AG09319 (cell line): ENCODE data around the gene UBXN4.
"Not testable (repeated sequence)": the region's sequence is repeated elsewhere in the genome, so short reads cannot be mapped to it uniquely, and the experiment has no call there.

Experiments used
- DNase-seq: peaks from one replicate; pipeline ENCODE4 v3.0.0-alpha.2; 2010; ENCODE audit warnings: low read depth; ENCODE audit errors: extremely low read depth
- TF ChIP-seq, protein P1 (sequence below): IDR thresholded peaks from 2 replicates; pipeline ENCODE4 v1.5.1; 2011; ENCODE audit warnings: low read depth, mild to moderate bottlenecking, inconsistent platforms, low read length, moderate library complexity

Gene UBXN4

DNA sequence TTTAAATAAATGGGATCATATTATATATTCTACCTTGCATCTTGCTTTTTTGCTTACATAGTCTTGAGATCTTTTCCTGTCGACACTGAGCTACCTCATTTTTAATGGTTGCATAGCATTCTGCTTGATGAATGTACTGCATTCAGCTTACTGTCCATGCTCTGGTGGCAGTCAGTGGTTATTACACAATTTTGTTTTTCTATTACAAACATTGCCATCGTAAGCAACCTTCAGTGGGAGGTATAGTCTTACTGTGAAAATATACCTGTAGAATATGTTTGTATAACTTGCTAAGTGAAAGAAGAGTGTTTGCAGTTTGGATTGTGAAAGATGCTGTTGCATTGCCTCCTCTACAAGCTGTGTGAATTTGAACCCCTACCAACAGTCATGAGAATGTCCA, 43.4 kb downstream of the UBXN4 start:
- TF ChIP-seq, protein P1, sequence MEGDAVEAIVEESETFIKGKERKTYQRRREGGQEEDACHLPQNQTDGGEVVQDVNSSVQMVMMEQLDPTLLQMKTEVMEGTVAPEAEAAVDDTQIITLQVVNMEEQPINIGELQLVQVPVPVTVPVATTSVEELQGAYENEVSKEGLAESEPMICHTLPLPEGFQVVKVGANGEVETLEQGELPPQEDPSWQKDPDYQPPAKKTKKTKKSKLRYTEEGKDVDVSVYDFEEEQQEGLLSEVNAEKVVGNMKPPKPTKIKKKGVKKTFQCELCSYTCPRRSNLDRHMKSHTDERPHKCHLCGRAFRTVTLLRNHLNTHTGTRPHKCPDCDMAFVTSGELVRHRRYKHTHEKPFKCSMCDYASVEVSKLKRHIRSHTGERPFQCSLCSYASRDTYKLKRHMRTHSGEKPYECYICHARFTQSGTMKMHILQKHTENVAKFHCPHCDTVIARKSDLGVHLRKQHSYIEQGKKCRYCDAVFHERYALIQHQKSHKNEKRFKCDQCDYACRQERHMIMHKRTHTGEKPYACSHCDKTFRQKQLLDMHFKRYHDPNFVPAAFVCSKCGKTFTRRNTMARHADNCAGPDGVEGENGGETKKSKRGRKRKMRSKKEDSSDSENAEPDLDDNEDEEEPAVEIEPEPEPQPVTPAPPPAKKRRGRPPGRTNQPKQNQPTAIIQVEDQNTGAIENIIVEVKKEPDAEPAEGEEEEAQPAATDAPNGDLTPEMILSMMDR, result no peak
- no peak for DNase-seq

- TF ChIP-seq, protein P1, result no peak
- peak; percentile 22 for DNase-seq
Observed at GRCh38 chr2:135786823-135787222, 45.2 kb downstream of the UBXN4 start.

- DNase-seq, result no peak
Observed at GRCh38 chr2:135790423-135790822, 48.8 kb downstream of the UBXN4 start.

DNA sequence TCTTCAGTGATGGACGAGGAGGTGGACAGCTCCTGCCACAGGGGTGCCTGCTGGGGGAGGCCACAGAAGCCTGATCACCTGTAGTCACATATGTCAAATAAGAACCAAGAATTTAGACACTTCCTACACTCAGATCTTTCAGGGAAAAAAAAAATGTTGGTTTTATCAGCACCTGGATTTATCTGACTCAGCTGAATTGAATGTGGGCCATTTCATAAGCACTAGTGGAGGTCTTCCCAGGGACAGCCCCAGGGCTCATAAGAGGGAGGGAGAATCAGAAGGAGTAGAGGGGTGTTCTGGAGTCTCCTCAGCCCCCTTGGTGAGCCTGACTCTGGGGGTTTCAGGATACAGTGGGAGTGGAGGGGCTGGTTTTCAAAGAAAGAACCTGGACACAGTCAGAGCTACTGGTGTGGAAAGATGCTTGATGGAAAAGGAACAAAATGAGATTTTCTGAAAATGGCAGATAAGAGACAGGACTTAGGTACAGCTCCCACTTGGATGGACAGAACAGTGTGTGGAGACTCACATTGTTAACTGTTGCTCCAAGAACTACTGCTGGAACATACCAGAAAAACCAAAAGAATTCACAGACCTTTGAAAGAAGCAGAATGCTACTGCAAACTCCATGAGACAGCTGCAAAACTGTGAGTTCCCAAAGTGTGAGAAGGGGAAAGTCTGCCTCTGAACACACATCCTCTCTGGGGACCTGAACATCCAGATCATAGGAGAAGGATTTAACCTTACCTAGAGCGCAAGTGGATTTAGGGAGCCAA, 49.9 kb downstream of the UBXN4 start:
- TF ChIP-seq, protein P1, result no peak
- DNase-seq, result no peak

More at GRCh38 chr2:135790423-135790822, 48.8 kb downstream of the UBXN4 start:
- TF ChIP-seq, protein P1, result no peak

- DNase-seq, result no peak
- TF ChIP-seq, protein P1, result no peak
Observed at GRCh38 chr2:135792401-135793150, 50.9 kb downstream of the UBXN4 start.

DNA sequence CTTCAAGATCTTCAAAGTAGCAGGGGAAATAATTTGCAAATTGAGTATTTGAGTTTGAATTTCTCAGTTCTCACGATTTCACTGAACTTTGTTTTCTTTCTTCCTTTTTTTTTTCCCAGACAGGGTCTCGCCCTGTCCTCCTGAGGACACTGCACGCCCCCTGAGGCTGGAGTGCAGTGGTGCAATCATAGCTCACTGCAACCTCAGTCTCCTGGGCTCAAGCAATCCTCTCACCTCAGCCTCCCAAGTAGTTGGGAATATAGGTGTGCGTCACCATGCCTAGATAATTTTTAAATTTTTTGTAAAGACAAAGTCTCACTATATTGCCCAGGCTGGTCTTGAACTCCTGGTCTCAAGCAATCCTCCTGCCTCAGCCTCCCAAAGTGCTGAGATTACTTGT, 54.0 kb downstream of the UBXN4 start:
- DNase-seq, result not testable (repeated sequence)

DNA sequence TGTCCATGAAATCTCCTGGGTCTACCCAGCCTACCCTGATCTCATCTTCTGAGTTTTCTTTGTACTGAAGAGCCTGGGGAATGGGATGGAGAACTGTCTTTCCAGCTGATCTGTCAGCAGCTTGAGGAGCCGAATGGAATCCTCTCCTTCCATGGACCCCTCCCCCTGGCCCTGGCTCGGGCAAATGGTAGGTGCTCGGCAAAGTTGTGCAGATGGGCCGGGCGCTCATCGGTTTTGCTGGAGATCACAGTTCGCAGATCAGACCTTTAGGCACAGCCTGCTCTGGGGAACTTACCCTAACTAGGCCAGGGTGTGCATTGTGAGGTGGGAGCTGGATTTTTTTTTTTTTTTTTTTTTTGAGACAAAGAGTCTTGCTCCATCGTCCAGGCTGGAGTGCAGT, 55.0 kb downstream of the UBXN4 start:
- TF ChIP-seq, protein P1, result no peak
- DNase-seq, result no peak
